Central memory CD8-positive, alpha-beta T cell (primary cell): ENCODE measurements around the gene NHLRC4.
"Not testable (repeated sequence)": the region's sequence is repeated elsewhere in the genome, so short reads cannot be mapped to it uniquely, and the experiment has no call there.

ENCODE experiments used
- ATAC-seq: fragments of 150-1000 bp; cut with Tn5 transposase; replicated peaks from 2 replicates; pipeline ENCODE4 v1.10.0; 2022; ENCODE audit warnings: mild to moderate bottlenecking, moderate FRiP score, moderate number of reproducible peaks; ENCODE audit not compliant: poor library complexity, severe bottlenecking; ENCODE audit errors: extremely low read depth
- DNase-seq, 2 donors: peaks; one replicate each; pipeline ENCODE4 v3.0.0; 2021; ENCODE audit warnings: low spot score in 2 of 2
- H3K27ac Mint-ChIP-seq: one replicate; pipeline ENCODE4 v1.8.0; 2022; ENCODE audit warnings: low read depth, mild to moderate bottlenecking, moderate library complexity, mixed read lengths
- H3K27me3 Mint-ChIP-seq: one replicate; pipeline ENCODE4 v1.8.0; 2022; ENCODE audit warnings: mixed read lengths
- H3K36me3 Mint-ChIP-seq: one replicate; pipeline ENCODE4 v1.8.0; 2022; ENCODE audit warnings: mild to moderate bottlenecking, moderate library complexity, mixed read lengths; ENCODE audit not compliant: insufficient read depth
- H3K4me1 Mint-ChIP-seq: one replicate; pipeline ENCODE4 v1.8.0; 2022; ENCODE audit warnings: mixed read lengths
- H3K4me3 Mint-ChIP-seq: one replicate; pipeline ENCODE4 v1.8.0; 2022; ENCODE audit warnings: mild to moderate bottlenecking, moderate library complexity, mixed read lengths
- H3K9me3 Mint-ChIP-seq: one replicate; pipeline ENCODE4 v1.8.0; 2022; ENCODE audit warnings: mixed read lengths

Gene NHLRC4

DNA sequence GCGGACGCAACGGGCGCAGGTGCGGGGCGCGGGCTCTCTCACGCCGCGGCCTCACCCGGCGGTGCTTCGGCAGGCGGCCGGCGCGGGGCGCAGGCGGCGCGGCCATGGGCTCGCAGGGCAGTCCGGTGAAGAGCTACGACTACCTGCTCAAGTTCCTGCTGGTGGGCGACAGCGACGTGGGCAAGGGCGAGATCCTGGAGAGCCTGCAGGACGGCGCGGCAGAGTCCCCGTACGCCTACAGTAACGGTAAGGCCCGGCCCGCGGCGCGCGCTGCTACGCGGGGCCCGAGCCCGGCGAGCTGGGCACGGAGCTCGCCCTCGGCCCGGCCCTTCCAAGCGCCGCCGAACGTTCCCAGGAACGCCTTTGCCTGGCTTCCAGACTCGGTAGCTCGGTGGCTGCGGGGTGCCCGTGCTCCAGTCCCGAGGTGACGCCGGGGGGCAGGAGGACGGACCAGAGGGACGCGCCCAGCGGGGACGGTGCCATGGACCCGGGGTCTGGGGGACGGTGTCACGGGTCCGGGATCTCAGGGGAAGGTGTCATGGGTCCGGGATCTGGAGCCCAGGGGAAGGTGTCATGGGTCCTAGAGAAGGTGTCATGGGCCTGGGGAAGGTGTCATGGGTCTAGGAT lies 23.5 kb downstream of the NHLRC4 start:
- peak overlapping the region; percentile 90 for H3K4me3 Mint-ChIP-seq
- H3K4me1 Mint-ChIP-seq: peaks cover 45% of the 10 kb centered on the region
- peak overlapping the region; percentile 92 for H3K27ac Mint-ChIP-seq
- H3K36me3 Mint-ChIP-seq: peaks cover 25% of the 10 kb centered on the region
- H3K27me3 Mint-ChIP-seq: no peaks in the 10 kb centered on the region
- DNase-seq (peak in 1 of 2 donors; percentile 28), ATAC-seq (no peak)
- no peaks in the 10 kb centered on the region for H3K9me3 Mint-ChIP-seq

DNA sequence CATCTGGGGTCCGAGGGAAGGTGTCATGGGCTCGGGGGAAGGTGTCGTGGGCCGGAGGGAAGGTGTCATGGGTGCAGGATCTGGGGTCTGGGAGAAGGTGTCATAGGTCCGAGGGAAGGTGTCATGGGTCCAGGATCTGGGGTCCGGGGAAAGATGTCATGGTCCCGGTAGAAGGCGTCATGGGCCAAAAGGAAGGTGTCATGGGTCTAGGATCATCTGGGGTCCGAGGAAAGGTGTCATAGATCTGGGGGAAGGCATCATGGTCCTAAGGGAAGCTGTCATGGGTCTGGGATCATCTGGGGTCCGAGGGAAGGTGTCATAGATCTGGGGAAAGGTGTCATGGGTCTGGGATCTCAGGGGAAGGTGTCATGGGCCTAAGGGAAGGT lies 24.0 kb downstream of the NHLRC4 start:
- no peak for DNase-seq
- Mint-ChIP-seq H3K27ac (peak overlapping the region; percentile 81), H3K9me3 (no peaks in the 10 kb centered on the region), H3K4me1 (peaks cover 47% of the 10 kb centered on the region), H3K27me3 (no peaks in the 10 kb centered on the region), H3K4me3 (peak overlapping the region; percentile 90), H3K36me3 (peaks cover 25% of the 10 kb centered on the region)
- ATAC-seq: no peak

DNA sequence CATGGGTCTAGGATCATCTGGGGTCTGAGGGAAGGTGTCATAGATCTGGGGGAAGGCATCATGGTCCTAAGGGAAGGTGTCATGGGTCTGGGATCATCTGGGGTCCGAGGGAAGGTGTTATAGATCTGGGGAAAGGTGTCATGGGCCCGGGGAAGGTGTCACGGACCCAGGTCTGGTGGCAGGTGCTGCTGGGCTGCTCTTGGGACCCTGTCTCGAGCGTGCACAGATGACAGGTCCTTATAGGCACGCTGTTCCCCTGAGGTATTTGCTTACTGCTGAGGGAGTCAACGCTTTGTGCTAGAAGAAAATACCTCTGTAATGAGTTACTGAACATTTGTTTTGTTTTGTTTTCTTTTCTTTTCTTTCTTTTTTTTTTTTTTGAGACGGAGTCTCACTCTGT lies 24.4 kb downstream of the NHLRC4 start:
- Mint-ChIP-seq H3K9me3 (no peaks in the 10 kb centered on the region), H3K27me3 (no peaks in the 10 kb centered on the region), H3K4me1 (peaks cover 51% of the 10 kb centered on the region), H3K36me3 (peaks cover 27% of the 10 kb centered on the region), H3K4me3 (peak overlapping the region; percentile 90), H3K27ac (peak overlapping the region; percentile 81)
- DNase-seq (no peak), ATAC-seq (no peak)

DNA sequence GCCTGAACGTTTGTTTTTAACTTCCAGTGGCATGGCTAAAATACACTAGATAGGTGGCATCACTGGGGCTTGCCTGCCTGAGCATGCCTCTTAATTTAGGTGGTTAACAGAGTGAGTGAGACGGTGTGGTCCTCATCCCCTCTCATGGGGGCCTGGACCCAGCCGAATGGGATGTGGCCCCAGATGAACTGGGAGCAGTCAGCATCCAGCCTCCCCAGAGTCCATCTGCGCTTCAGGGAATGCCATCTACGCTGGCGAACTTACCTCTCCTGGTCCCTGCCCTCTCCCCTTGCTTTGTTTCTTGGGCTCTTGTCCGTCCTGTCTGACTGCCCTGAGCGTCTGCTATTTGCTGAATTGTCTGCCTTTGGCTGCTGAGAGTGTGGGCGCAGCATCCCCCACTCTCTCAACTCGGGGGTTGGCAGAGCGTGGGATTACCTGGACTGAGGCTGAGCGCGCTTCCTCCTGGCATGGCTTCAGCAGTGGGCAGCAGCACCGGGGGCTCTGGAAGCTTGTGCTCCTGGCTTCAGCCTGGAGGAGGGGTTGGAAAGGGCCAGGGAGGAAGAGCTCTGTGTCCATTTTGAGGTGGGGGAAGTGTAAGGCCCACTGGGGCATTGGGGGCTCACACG lies 25.2 kb downstream of the NHLRC4 start:
- peak overlapping the region; percentile 90 for H3K4me3 Mint-ChIP-seq
- no peaks in the 10 kb centered on the region for H3K27me3 Mint-ChIP-seq
- no peaks in the 10 kb centered on the region for H3K9me3 Mint-ChIP-seq
- no peak for ATAC-seq
- no peak overlapping the region for H3K27ac Mint-ChIP-seq
- H3K4me1 Mint-ChIP-seq: peaks cover 59% of the 10 kb centered on the region
- DNase-seq: no peak
- peaks cover 27% of the 10 kb centered on the region for H3K36me3 Mint-ChIP-seq

DNA sequence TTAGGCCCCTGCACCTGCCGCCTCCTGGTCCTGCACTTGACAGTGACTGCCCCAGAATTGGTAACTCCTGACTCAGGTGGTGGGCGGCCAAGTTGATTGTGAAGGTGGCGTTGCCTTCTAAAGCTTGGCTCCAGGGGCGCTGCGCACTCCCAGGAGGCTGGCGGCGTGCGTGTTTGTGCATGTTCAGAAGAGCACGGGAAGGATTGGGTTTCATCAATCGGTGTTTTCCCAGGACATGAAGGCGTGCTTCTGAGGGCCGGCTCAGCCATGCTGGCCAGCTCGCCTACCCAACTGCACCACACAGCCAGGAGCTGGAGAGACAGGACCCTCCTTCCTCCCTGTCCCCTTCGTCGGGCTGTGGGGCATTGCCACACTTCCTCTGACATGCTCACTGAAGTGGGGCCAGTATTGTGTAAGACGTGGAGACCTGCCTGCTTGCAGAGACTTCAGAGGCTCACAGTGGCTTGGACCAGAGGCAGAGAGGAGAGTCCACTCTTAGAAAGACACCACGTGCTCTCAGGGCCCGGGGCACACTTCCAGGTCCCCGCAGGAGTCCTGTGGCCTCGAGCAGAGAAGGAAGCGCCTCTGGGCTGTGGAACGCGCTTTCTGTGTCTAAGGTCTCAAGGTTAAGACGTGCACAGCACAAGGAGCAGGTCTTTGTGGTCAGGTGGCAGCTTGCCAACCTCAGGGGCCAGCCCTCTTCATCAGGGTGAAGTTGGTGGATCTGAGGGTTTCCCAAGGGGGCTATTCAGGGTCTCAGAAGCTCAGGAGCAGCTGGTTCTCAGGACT lies 25.9 kb downstream of the NHLRC4 start:
- Mint-ChIP-seq H3K27ac (no peak overlapping the region), H3K9me3 (no peaks in the 10 kb centered on the region), H3K36me3 (peaks cover 25% of the 10 kb centered on the region), H3K4me3 (no peak overlapping the region), H3K4me1 (peaks cover 60% of the 10 kb centered on the region), H3K27me3 (no peaks in the 10 kb centered on the region)
- no peak for ATAC-seq
- DNase-seq: no peak

DNA sequence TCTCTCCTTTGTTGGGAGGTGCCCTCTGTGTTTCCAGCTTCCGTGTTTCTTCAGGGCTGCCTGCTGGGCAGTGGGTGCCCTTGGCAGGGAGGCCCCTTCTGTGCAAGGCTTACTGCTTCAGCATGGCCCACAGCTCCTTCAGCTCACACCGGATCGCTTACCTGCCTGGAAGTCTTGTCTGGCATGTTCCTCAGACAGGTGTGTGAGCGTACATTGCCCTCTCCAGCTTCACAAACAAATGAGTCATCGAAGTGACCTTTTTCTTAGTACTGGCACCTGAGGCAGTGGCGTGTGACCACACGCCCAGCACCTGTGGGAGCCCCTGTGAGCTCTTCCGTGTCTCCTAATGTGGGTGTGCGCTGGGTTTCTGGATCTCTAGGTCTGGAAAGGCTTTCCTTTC lies 26.6 kb downstream of the NHLRC4 start:
- Mint-ChIP-seq H3K4me1 (peaks cover 56% of the 10 kb centered on the region), H3K36me3 (peaks cover 21% of the 10 kb centered on the region), H3K9me3 (no peaks in the 10 kb centered on the region), H3K27ac (no peak overlapping the region), H3K4me3 (no peak overlapping the region), H3K27me3 (no peaks in the 10 kb centered on the region)
- no peak for DNase-seq
- no peak for ATAC-seq

DNA sequence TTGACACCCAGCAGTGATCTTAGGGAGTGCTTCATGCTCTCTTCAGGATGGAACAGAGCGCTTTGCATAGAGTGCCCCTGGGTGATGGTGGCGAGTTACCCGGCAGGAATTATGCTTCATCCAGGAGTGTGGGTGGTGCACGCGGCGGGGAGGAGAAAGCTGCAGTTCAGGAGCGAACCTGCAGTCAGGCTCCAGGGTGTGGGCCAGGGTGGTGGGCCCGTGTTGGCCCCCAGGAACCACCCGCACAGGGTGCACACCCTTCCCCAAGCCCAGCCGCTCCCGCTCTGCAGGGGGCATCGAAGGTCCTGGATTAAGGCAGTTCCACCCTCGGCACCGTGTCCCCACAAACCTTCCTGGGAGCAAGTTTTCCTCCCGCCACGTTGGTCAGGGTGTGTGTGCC lies 27.0 kb downstream of the NHLRC4 start:
- ATAC-seq (no peak), DNase-seq (no peak)
- Mint-ChIP-seq H3K9me3 (no peaks in the 10 kb centered on the region), H3K4me1 (peaks cover 53% of the 10 kb centered on the region), H3K27ac (no peak overlapping the region), H3K36me3 (peaks cover 18% of the 10 kb centered on the region), H3K27me3 (no peaks in the 10 kb centered on the region), H3K4me3 (no peak overlapping the region)

DNA sequence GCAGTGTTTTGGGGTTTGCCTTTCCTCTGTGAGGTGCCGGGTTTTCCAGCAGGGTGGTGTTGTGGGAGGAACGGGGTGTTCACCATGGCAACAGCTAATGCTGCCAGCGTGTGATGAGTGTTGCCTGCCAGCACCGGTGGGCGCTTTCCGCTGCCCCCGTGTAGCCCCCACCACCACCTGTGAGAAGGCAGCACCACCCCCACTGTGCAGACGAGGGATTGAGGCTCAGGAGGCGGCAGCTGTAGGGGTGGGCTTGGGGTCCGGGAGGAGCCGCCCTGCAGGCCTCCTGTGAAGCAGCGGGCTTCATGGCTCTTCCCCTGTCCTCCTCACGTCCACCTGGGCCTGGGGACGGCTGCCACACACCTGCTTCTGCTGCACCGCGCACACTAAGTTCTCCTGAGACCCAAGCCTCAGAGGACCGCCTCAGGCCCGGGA lies 28.3 kb downstream of the NHLRC4 start:
- Mint-ChIP-seq H3K4me1 (peaks cover 53% of the 10 kb centered on the region), H3K27ac (no peak overlapping the region), H3K27me3 (no peaks in the 10 kb centered on the region), H3K36me3 (peaks cover 11% of the 10 kb centered on the region), H3K4me3 (no peak overlapping the region), H3K9me3 (no peaks in the 10 kb centered on the region)
- DNase-seq (no peak), ATAC-seq (no peak)

DNA sequence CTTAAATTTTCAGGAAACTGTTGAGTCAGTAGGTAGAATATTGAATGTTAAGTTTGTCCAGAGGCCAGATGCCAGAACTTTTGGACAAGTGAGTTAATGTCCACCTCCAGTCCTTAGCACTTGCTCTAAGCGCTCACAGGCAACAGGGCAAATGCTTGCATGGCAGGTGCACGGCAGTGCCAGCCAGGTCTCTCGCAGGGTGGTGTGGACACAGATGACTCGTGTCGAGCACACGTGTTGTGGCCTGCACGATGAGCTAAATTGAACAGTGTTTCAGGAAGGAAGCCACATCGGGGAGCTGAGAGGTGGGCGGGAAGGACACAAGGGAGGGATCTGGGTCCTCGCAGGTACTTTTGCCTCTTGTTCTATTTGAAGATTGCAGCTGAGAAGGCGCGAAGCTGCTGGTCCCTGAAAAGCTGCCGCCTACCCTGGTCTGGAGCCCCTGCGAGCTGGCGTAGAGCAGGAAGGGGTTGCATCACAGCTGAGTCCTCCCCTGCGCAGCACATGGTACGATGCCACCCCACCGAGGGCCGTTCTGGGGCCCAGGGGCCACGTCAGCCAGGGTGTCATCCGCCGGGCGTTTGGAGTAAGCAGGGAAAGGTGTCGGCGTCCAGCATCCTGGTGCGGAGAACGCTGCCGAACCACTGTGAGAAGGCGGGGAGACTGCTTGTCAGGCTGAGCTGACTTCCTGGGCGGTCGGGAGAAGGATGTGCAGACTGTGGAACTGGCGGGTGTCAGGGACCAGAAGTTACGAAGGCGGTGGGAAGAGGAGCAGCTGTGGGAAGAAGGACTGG lies 29.3 kb downstream of the NHLRC4 start:
- no peak for DNase-seq
- H3K4me1 Mint-ChIP-seq: peaks cover 45% of the 10 kb centered on the region
- H3K27me3 Mint-ChIP-seq: no peaks in the 10 kb centered on the region

DNA sequence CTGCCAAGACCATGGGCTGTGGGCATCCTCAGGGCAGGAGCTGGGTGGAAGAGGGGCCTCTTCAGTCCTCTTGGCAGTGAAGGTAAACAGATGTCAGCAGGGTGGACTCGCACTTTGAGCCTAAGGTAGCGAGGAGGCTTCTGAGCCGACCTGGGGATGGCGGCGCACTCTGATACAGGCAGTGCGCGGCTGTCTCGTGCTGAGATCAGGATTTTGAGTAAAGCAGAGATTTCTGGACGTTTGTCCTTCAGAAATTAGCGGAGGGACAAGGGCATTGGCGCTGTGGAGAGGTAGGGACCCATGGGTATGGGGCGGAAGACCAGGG lies 29.9 kb downstream of the NHLRC4 start:
- Mint-ChIP-seq H3K27me3 (no peaks in the 10 kb centered on the region), H3K4me1 (peaks cover 42% of the 10 kb centered on the region), H3K36me3 (peaks cover 10% of the 10 kb centered on the region), H3K27ac (peak overlapping the region; percentile 83), H3K4me3 (no peak overlapping the region), H3K9me3 (no peaks in the 10 kb centered on the region)
- DNase-seq: no peak
- ATAC-seq: no peak

More for the DNA sequence above, 29.3 kb downstream of the NHLRC4 start:
- H3K27ac Mint-ChIP-seq: peak overlapping the region; percentile 83
- peaks cover 12% of the 10 kb centered on the region for H3K36me3 Mint-ChIP-seq
- no peak overlapping the region for H3K4me3 Mint-ChIP-seq
- H3K9me3 Mint-ChIP-seq: no peaks in the 10 kb centered on the region
- no peak for ATAC-seq

DNA sequence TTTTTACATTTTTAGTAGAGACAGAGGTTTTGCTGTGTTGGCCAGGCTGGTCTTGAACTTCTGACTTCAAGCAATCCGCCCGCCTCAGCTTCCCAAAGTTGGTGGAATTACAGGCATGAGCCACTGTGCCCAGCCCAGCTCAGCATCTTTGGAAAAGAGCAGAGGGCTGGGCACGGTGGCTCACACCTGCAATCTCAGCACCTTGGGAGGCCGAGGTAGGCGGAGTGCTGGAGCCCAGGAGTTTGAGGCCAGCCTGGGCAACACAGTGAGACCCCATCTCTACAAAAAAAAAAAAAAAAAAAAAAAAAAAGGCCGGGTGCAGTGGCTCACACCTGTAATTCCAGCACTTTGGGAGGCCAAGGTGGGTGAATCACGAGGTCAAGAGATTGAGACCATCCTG lies 30.9 kb downstream of the NHLRC4 start:
- not testable (repeated sequence) for DNase-seq, H3K9me3 Mint-ChIP-seq, H3K27ac Mint-ChIP-seq, ATAC-seq, H3K27me3 Mint-ChIP-seq, H3K4me3 Mint-ChIP-seq
- peaks cover 36% of the 10 kb centered on the region for H3K4me1 Mint-ChIP-seq
- H3K36me3 Mint-ChIP-seq: peaks cover 15% of the 10 kb centered on the region

DNA sequence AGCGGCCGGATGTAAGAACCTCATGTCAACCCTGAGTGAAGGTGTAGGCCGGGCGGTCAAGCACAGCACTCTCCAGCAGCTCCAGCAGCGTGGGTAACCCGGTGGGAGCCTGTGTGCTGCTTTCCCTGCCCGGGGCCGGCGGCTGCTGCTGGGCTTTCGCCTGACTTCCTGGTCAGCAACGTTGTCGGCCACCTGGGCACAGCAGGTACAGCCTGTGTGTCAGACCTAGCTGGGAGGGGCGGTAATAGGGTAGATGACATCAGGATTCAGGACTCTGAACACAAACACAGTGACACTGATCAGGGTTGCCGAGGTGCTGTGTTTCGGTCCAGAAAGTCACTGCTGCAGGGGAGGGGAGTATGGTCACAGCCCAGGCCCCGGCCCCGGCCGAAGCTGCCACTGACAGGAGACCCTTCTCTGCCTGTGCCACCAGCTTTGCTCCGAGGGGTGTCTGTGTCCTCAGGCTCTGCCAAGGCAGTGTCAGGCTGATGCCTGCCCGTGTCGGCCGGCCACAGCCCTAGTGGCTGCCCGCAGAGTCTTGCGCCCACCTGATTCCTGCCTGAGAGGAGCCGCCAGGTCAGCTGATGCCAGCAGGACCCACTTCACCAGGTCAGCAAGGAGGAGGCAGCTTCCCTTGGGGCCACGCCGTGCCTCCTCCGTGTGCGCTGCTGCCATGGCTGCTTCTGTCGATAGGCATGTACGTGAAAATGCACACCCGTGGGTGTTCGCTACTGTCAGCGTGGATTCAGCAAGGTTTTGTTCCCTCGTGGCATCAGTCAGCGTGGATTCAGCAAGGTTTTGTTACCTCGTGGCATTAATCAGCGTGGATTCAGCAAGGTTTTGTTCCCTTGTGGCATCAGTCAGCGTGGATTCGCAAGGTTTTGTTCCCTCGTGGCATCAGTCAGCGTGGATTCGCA lies 32.3 kb downstream of the NHLRC4 start:
- Mint-ChIP-seq H3K27ac (no peak overlapping the region), H3K9me3 (no peaks in the 10 kb centered on the region), H3K4me1 (peaks cover 33% of the 10 kb centered on the region), H3K36me3 (peaks cover 13% of the 10 kb centered on the region), H3K27me3 (no peaks in the 10 kb centered on the region), H3K4me3 (no peak overlapping the region)
- ATAC-seq (no peak), DNase-seq (no peak)
